ENCODE data around the gene SGIP1. TPM values are rescaled to one million over a fixed set of nuclear protein-coding genes. Genes with fewer than 3 reads are reported as not detected.

SGIP1 gene
- total RNA-seq, 1 donor from 2014 or later: 4.2 TPM

DNA sequence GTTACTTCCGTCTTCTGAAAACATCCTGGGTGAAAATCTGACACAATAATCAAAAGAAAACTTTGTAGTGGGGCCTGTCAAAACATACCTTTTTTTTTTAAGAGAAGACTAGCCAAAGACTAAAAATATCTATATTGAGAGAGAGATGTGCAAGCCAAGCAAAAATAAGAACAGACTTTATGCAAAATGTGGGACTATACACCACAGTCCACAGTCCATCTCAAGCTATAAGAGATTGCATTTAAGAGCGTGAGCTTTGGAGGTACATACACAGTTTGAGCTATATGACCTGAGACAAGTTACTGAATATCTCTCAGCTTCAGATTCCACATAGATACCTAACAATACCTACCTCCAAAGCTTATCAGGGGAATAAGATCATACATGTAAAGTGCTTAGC is 153.4 kb downstream of the SGIP1 start:
- Mint-ChIP-seq H3K4me3 (no peak overlapping the region), H3K36me3 (no peaks in the 10 kb centered on the region), H3K27me3 (ENCODE audit: insufficient read depth, low read depth) (no peaks in the 10 kb centered on the region), H3K9me3 (no peaks in the 10 kb centered on the region), H3K27ac (no peak overlapping the region), H3K4me1 (peaks cover 2% of the 10 kb centered on the region)
- Histone ChIP-seq H3K4me3 (no peak overlapping the region), H3K9me3 (ENCODE audit: low read depth) (no peaks in the 10 kb centered on the region), H3K9ac (no peak overlapping the region), H3K36me3 (no peaks in the 10 kb centered on the region), H3K27ac (no peak overlapping the region), H3K79me2 (ENCODE audit: low read depth) (no peaks in the 10 kb centered on the region), H3K4me1 (peaks cover 11% of the 10 kb centered on the region), H3F3A (ENCODE audit: low read depth) (peaks cover 6% of the 10 kb centered on the region), H3K4me2 (no peak overlapping the region), H3K27me3 (no peaks in the 10 kb centered on the region), H2AFZ (replicated peaks) (no peak overlapping the region), H4K20me1 (ENCODE audit: low read depth) (no peaks in the 10 kb centered on the region)
- no peak for DNase-seq (ENCODE audit: low spot score)
- TF ChIP-seq EZH2phosphoT487 (IDR thresholded peaks at IDR 0.05): no peak
- no peak for TF ChIP-seq EZH2 (IDR thresholded peaks at IDR 0.05)
- TF ChIP-seq, protein P1, sequence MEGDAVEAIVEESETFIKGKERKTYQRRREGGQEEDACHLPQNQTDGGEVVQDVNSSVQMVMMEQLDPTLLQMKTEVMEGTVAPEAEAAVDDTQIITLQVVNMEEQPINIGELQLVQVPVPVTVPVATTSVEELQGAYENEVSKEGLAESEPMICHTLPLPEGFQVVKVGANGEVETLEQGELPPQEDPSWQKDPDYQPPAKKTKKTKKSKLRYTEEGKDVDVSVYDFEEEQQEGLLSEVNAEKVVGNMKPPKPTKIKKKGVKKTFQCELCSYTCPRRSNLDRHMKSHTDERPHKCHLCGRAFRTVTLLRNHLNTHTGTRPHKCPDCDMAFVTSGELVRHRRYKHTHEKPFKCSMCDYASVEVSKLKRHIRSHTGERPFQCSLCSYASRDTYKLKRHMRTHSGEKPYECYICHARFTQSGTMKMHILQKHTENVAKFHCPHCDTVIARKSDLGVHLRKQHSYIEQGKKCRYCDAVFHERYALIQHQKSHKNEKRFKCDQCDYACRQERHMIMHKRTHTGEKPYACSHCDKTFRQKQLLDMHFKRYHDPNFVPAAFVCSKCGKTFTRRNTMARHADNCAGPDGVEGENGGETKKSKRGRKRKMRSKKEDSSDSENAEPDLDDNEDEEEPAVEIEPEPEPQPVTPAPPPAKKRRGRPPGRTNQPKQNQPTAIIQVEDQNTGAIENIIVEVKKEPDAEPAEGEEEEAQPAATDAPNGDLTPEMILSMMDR (IDR thresholded peaks at IDR 0.05): no peak

DNA sequence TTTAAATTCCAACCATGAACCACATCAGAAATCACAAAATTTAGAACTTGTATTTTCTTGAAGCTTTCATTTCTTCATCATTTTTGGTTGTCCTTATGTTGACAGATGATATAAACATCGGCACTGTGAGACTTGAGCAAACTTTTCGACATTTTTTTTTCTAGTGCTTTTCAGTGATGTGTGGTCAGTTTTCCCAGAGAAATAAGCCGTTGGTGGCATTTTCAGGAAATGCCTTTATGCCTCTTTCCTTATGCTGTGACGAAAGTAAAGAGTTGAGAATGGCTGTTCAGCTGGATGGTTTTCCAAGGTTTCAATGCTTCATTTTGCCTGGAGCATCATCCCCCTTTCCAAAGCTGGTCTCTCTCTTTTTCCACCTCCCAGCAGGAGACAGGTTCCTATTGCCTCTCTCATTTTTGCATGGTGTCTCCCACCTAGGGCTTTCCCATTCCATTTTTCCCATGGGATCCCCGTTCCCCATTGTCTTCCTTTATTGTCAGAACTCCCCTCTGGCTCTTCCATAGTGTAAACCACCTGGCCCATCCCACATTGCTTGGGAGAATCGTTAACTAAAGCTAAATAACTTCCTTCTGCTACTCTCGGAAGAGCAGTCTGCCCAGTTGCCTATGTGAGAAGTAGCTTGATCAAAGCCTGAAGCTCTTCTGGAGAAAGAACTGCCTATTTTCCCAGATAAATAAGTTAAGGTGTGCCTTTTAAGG is 156.9 kb downstream of the SGIP1 start:
- Mint-ChIP-seq H3K9me3 (no peaks in the 10 kb centered on the region), H3K27me3 (ENCODE audit: insufficient read depth, low read depth) (no peaks in the 10 kb centered on the region), H3K4me1 (peaks cover 6% of the 10 kb centered on the region), H3K27ac (no peak overlapping the region), H3K4me3 (no peak overlapping the region), H3K36me3 (no peaks in the 10 kb centered on the region)
- H3K9me3 ChIP-seq (ENCODE audit: low read depth): no peaks in the 10 kb centered on the region
- H3K79me2 ChIP-seq (ENCODE audit: low read depth): no peaks in the 10 kb centered on the region
- peaks cover 15% of the 10 kb centered on the region for H3K4me1 ChIP-seq
- no peak overlapping the region for H3K4me3 ChIP-seq
- no peaks in the 10 kb centered on the region for H4K20me1 ChIP-seq (ENCODE audit: low read depth)
- H3K36me3 ChIP-seq: no peaks in the 10 kb centered on the region
- H3K27me3 ChIP-seq: no peaks in the 10 kb centered on the region
- DNase-seq (ENCODE audit: low spot score): peak; percentile 6
- H3K9ac ChIP-seq: no peak overlapping the region
- TF ChIP-seq EZH2phosphoT487 (IDR thresholded peaks at IDR 0.05) (no peak), EZH2 (IDR thresholded peaks at IDR 0.05) (no peak)
- TF ChIP-seq, protein P1 (IDR thresholded peaks at IDR 0.05): no peak
- peak overlapping the region; percentile 32 for H3K4me2 ChIP-seq
- no peak overlapping the region for H2AFZ ChIP-seq (replicated peaks)
- no peak overlapping the region for H3K27ac ChIP-seq
- peaks cover 6% of the 10 kb centered on the region for H3F3A ChIP-seq (ENCODE audit: low read depth)

DNA sequence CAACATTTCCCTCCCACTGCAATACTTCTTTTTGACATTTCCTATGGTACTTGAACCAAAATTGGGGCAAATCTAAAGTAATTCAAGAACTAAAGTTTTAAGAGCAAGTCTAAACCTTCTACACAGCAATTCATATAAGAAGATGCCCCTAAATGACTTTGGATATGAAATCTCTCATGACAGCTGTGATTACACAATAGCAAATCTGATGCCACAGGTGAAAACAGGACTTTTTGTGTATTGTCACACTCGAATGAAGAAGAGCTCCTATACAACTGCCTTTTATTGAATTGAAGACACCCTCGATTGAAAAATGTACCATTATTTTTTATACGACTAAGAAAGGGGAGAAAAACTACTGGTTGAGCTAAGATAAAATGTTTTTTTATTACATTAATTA is 158.7 kb downstream of the SGIP1 start:
- H3K4me3 ChIP-seq: no peak overlapping the region
- Mint-ChIP-seq H3K27me3 (ENCODE audit: insufficient read depth, low read depth) (no peaks in the 10 kb centered on the region), H3K9me3 (no peaks in the 10 kb centered on the region), H3K4me1 (peaks cover 6% of the 10 kb centered on the region), H3K36me3 (no peaks in the 10 kb centered on the region), H3K27ac (no peak overlapping the region), H3K4me3 (no peak overlapping the region)
- DNase-seq (ENCODE audit: low spot score): no peak
- H3K4me1 ChIP-seq: peaks cover 15% of the 10 kb centered on the region
- H3K27ac ChIP-seq: no peak overlapping the region
- no peaks in the 10 kb centered on the region for H3K36me3 ChIP-seq
- TF ChIP-seq, protein P1 (IDR thresholded peaks at IDR 0.05): no peak
- TF ChIP-seq EZH2phosphoT487 (IDR thresholded peaks at IDR 0.05) (no peak), EZH2 (IDR thresholded peaks at IDR 0.05) (no peak)
- H3K9ac ChIP-seq: no peak overlapping the region
- no peaks in the 10 kb centered on the region for H4K20me1 ChIP-seq (ENCODE audit: low read depth)
- H2AFZ ChIP-seq (replicated peaks): no peak overlapping the region
- H3F3A ChIP-seq (ENCODE audit: low read depth): peaks cover 6% of the 10 kb centered on the region
- no peaks in the 10 kb centered on the region for H3K27me3 ChIP-seq
- H3K9me3 ChIP-seq (ENCODE audit: low read depth): no peaks in the 10 kb centered on the region
- H3K4me2 ChIP-seq: no peak overlapping the region
- no peaks in the 10 kb centered on the region for H3K79me2 ChIP-seq (ENCODE audit: low read depth)

Measured in neural progenitor cell (in vitro differentiated cells).